HepG2 (cell line): Measurements from ENCODE around the gene NT5C1B. TPM values are rescaled to one million over a fixed set of nuclear protein-coding genes. Genes with fewer than 3 reads are reported as not detected.

Experiments
- ARID2 ChIP-seq: sonication (generic); formaldehyde crosslinking; IDR thresholded peaks from 2 replicates; pipeline ENCODE4 v1.8.1; 2022; ENCODE audit warnings: mild to moderate bottlenecking, missing genetic modification reagents, borderline replicate concordance
- GPBP1L1 ChIP-seq: sonication (generic); formaldehyde crosslinking; IDR thresholded peaks from 2 replicates; pipeline ENCODE4 v1.5.0; 2020; ENCODE audit warnings: mild to moderate bottlenecking, missing genetic modification reagents
- JARID2 ChIP-seq: sonication (generic); formaldehyde crosslinking; IDR thresholded peaks from 2 replicates; pipeline ENCODE4 v1.8.1; 2023; ENCODE audit warnings: missing genetic modification reagents, inconsistent platforms; ENCODE audit not compliant: insufficient replicate concordance
- MTF2 ChIP-seq: sonication (generic); formaldehyde crosslinking; IDR thresholded peaks from 2 replicates; pipeline ENCODE4 v1.5.0; 2020; ENCODE audit warnings: missing genetic modification reagents, borderline replicate concordance
- MZF1 ChIP-seq: sonication (generic); formaldehyde crosslinking; IDR thresholded peaks from 2 replicates; pipeline ENCODE4 v1.8.1; 2023; ENCODE audit warnings: mild to moderate bottlenecking, missing genetic modification reagents, borderline replicate concordance
- SMAD9 ChIP-seq: sonication (generic); formaldehyde crosslinking; IDR thresholded peaks from 2 replicates; pipeline ENCODE4 v1.5.1; 2020; ENCODE audit warnings: mild to moderate bottlenecking, missing genetic modification reagents
- ZNF687 ChIP-seq: sonication (generic); formaldehyde crosslinking; IDR thresholded peaks from 2 replicates; pipeline ENCODE4 v1.5.1; 2020; ENCODE audit warnings: mild to moderate bottlenecking, missing genetic modification reagents, moderate library complexity
- ZNF75D ChIP-seq: sonication (generic); formaldehyde crosslinking; IDR thresholded peaks from 2 replicates; pipeline ENCODE4 v1.8.1; 2023; ENCODE audit warnings: missing genetic modification reagents, mild to moderate bottlenecking, borderline replicate concordance
- ZSCAN22 ChIP-seq: sonication (generic); formaldehyde crosslinking; IDR thresholded peaks from 2 replicates; pipeline ENCODE4 v1.4.0; 2020; ENCODE audit warnings: mild to moderate bottlenecking, missing genetic modification reagents
- polyA plus RNA-seq, 8 experiments: library from polyadenylated mRNA; depleted of rRNA in 3 of 8; stranded (reverse) in 7 of 8; unstranded in 1 of 8; fragments of >200 nt; fragmentation: Illumina TruSeq in 4 of 8; extraction: Trizol in 4 of 8; gene quantifications; 2 replicates each; pipeline versions ENCODE4 v1.2.1 to v1.2.3, GENCODE V29; 2011 to 2016; ENCODE audit warnings: low read depth in 4 of 8, missing spikeins in 1 of 8, mixed read lengths in 1 of 8; ENCODE audit not compliant: insufficient read depth in 1 of 8
- total RNA-seq, 5 experiments: library from RNA; depleted of rRNA; stranded (reverse); fragments of >200 nt; fragmentation: Illumina TruSeq; extraction: Trizol; gene quantifications; 2 replicates each; pipeline ENCODE4 v1.2.3, GENCODE V29; 2016; ENCODE audit warnings: low read depth in 1 of 5
- TF ChIP-seq, protein P1 (sequence below): sonication (generic); formaldehyde crosslinking; IDR thresholded peaks from 2 replicates; pipeline ENCODE4 v1.4.0; 2020; ENCODE audit warnings: mild to moderate bottlenecking, missing genetic modification reagents, borderline replicate concordance
- TF ChIP-seq, protein P2 (sequence below): sonication (generic); formaldehyde crosslinking; IDR thresholded peaks from 2 replicates; pipeline ENCODE4 v1.5.0; 2020; ENCODE audit warnings: mild to moderate bottlenecking, missing genetic modification reagents
- TF ChIP-seq, protein P3 (sequence below): sonication (generic); formaldehyde crosslinking; IDR thresholded peaks from 2 replicates; pipeline ENCODE4 v1.5.0; 2020; ENCODE audit warnings: mild to moderate bottlenecking, missing genetic modification reagents

NT5C1B gene
- total and polyA plus RNA-seq, 2 of the 13 experiments (the other 11 are each of a cell fraction or from before 2014, with no cell fraction given): not detected

GRCh38 chr2:18560031-18560796, 29.2 kb downstream of the NT5C1B start, which contains the start of gene RDH14 (continued):
- TF ChIP-seq, protein P1, sequence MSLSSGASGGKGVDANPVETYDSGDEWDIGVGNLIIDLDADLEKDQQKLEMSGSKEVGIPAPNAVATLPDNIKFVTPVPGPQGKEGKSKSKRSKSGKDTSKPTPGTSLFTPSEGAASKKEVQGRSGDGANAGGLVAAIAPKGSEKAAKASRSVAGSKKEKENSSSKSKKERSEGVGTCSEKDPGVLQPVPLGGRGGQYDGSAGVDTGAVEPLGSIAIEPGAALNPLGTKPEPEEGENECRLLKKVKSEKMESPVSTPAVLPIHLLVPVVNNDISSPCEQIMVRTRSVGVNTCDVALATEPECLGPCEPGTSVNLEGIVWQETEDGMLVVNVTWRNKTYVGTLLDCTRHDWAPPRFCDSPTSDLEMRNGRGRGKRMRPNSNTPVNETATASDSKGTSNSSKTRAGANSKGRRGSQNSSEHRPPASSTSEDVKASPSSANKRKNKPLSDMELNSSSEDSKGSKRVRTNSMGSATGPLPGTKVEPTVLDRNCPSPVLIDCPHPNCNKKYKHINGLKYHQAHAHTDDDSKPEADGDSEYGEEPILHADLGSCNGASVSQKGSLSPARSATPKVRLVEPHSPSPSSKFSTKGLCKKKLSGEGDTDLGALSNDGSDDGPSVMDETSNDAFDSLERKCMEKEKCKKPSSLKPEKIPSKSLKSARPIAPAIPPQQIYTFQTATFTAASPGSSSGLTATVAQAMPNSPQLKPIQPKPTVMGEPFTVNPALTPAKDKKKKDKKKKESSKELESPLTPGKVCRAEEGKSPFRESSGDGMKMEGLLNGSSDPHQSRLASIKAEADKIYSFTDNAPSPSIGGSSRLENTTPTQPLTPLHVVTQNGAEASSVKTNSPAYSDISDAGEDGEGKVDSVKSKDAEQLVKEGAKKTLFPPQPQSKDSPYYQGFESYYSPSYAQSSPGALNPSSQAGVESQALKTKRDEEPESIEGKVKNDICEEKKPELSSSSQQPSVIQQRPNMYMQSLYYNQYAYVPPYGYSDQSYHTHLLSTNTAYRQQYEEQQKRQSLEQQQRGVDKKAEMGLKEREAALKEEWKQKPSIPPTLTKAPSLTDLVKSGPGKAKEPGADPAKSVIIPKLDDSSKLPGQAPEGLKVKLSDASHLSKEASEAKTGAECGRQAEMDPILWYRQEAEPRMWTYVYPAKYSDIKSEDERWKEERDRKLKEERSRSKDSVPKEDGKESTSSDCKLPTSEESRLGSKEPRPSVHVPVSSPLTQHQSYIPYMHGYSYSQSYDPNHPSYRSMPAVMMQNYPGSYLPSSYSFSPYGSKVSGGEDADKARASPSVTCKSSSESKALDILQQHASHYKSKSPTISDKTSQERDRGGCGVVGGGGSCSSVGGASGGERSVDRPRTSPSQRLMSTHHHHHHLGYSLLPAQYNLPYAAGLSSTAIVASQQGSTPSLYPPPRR (CRISPR knock-in tag): peak; percentile 56; the same call in 1 of the 2 replicates
- TF ChIP-seq GPBP1L1 (CRISPR knock-in tag) (no peak), MTF2 (CRISPR knock-in tag) (no peak), MZF1 (CRISPR knock-in tag) (no peak), ZNF75D (CRISPR knock-in tag) (no peak), ARID2 (CRISPR knock-in tag) (no peak; the same call in 1 of the 2 replicates), ZNF687 (CRISPR knock-in tag) (peak; percentile 94), JARID2 (CRISPR knock-in tag) (no peak), SMAD9 (CRISPR knock-in tag) (no peak), ZSCAN22 (CRISPR knock-in tag) (peak; percentile 90)
- TF ChIP-seq, protein P2, sequence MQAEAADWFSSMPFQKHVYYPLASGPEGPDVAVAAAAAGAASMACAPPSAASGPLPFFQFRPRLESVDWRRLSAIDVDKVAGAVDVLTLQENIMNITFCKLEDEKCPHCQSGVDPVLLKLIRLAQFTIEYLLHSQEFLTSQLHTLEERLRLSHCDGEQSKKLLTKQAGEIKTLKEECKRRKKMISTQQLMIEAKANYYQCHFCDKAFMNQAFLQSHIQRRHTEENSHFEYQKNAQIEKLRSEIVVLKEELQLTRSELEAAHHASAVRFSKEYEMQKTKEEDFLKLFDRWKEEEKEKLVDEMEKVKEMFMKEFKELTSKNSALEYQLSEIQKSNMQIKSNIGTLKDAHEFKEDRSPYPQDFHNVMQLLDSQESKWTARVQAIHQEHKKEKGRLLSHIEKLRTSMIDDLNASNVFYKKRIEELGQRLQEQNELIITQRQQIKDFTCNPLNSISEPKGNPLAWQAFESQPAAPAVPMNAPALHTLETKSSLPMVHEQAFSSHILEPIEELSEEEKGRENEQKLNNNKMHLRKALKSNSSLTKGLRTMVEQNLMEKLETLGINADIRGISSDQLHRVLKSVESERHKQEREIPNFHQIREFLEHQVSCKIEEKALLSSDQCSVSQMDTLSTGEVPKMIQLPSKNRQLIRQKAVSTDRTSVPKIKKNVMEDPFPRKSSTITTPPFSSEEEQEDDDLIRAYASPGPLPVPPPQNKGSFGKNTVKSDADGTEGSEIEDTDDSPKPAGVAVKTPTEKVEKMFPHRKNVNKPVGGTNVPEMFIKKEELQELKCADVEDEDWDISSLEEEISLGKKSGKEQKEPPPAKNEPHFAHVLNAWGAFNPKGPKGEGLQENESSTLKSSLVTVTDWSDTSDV (CRISPR knock-in tag): no peak
- TF ChIP-seq, protein P3, sequence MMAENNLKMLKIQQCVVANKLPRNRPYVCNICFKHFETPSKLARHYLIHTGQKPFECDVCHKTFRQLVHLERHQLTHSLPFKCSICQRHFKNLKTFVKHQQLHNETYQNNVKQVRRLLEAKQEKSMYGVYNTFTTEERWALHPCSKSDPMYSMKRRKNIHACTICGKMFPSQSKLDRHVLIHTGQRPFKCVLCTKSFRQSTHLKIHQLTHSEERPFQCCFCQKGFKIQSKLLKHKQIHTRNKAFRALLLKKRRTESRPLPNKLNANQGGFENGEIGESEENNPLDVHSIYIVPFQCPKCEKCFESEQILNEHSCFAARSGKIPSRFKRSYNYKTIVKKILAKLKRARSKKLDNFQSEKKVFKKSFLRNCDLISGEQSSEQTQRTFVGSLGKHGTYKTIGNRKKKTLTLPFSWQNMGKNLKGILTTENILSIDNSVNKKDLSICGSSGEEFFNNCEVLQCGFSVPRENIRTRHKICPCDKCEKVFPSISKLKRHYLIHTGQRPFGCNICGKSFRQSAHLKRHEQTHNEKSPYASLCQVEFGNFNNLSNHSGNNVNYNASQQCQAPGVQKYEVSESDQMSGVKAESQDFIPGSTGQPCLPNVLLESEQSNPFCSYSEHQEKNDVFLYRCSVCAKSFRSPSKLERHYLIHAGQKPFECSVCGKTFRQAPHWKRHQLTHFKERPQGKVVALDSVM: peak; percentile 70
